HG02798 (cell line): ENCODE results near the gene CDK5RAP2.
"Not testable (repeated sequence)": the region's sequence is repeated elsewhere in the genome, so short reads cannot be mapped to it uniquely, and the experiment has no call there.

ENCODE experiments used
- ATAC-seq: cut with Tn5 transposase; IDR thresholded peaks from one replicate; pipeline ENCODE4 v1.9.1; 2021; ENCODE audit warnings: mild to moderate bottlenecking; ENCODE audit not compliant: unreplicated experiment, poor library complexity

CDK5RAP2 gene

GRCh38 chr9:120478208-120478607 lies 101.8 kb downstream of the CDK5RAP2 start:
- no peak for ATAC-seq

DNA sequence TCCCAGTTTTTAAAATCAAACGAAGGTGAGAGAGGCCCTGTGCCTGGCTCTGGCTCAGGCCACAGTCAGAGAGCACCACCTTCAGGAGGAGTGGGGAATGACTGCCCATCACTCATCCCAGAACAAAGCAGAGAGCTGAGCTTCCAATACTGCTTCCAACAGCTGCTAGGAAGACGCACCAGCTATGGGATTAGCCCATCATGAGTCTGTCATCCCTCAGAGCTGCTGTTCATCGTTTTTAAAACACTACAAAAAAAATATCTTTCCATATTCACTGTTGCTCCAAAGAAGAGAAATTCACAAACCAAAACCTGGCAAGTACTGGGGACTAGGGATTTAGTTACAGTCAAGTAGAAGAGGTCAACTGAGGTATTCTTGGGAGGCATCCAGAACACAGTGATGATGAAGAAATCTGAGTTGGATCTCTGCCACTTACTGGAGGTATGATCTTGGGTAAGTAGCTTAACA lies 102.4 kb downstream of the CDK5RAP2 start:
- no peak for ATAC-seq

- no peak for ATAC-seq
Measured at GRCh38 chr9:120475341-120475740, 104.6 kb downstream of the CDK5RAP2 start.

GRCh38 chr9:120474591-120475243 lies 105.2 kb downstream of the CDK5RAP2 start:
- ATAC-seq = no peak

- no peak for ATAC-seq
Measured at GRCh38 chr9:120473608-120474007, 106.4 kb downstream of the CDK5RAP2 start.

GRCh38 chr9:120465685-120466407 lies 114.1 kb downstream of the CDK5RAP2 start:
- ATAC-seq = no peak

DNA sequence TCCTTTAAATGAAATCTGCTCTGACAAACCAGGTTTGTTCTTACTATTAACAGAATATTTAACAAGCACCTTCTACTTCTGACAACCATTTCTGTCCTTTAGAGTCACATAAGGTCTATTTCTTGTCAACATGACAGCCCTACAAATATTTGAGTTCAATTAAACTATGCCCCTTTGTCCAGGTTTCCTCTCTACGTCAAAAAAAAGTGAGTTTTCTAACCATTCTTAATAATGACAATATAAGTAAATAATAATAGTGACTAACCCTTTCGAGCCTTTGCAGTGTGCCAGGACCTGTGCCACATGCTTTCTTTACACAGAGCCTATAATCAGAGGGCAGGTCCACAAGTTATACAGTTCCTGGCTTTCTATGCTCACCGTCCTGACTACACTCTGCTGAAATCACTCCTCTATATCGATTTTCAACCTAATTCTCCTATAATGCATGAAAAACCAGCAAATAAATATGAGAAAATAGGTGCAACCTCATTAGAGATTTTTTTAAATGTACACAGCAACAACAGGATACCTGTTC lies 115.0 kb downstream of the CDK5RAP2 start:
- no peak for ATAC-seq

GRCh38 chr9:120464176-120464886 lies 115.6 kb downstream of the CDK5RAP2 start:
- ATAC-seq = no peak

DNA sequence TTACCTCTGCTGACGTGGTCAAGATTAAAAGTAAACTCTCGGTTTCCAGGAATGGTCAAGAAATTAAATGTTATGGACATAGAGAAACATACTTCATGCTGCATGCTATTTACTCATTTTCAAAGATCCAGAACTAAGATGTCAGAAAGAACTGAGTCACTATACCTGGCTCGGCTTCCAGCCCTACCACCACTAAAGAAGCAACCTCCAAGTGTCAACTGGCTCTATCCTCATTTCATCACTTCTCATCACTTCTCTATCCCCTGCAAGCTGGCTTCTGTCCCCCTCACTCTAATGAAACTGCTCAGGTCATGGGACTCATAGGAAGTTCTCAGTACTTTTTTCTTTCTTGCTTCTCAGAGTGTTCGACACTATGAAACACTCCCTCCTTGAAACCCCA lies 116.2 kb downstream of the CDK5RAP2 start:
- no peak for ATAC-seq

- not testable (repeated sequence) for ATAC-seq
Measured at GRCh38 chr9:120461677-120462076, 118.3 kb downstream of the CDK5RAP2 start.

DNA sequence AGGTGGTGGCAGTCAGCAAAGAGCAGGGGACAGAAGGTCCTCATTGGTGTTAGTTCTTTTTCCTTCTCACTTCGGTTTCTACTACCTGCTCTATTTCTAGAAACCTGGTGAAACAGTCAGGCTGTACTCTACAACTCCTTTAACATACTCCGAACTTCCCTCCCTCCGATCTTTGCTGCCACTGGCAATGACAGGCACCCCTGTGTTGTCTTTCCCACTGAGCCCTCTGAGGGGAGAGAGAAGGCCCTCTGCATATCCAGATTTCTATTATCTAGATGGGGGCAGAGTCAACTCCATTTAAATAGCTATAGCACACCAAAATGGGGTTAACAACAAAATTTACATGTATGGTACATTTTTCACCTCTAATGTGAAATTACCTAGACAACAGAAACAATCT lies 123.7 kb downstream of the CDK5RAP2 start:
- ATAC-seq = no peak

GRCh38 chr9:120454467-120454866 lies 125.5 kb downstream of the CDK5RAP2 start:
- no peak for ATAC-seq

- no peak for ATAC-seq
Measured at GRCh38 chr9:120453792-120454191, 126.2 kb downstream of the CDK5RAP2 start.

- no peak for ATAC-seq
Measured at GRCh38 chr9:120452631-120453030, 127.3 kb downstream of the CDK5RAP2 start.

GRCh38 chr9:120450916-120451315 lies 129.1 kb downstream of the CDK5RAP2 start:
- no peak for ATAC-seq

GRCh38 chr9:120449566-120449965 lies 130.4 kb downstream of the CDK5RAP2 start:
- ATAC-seq = no peak

DNA sequence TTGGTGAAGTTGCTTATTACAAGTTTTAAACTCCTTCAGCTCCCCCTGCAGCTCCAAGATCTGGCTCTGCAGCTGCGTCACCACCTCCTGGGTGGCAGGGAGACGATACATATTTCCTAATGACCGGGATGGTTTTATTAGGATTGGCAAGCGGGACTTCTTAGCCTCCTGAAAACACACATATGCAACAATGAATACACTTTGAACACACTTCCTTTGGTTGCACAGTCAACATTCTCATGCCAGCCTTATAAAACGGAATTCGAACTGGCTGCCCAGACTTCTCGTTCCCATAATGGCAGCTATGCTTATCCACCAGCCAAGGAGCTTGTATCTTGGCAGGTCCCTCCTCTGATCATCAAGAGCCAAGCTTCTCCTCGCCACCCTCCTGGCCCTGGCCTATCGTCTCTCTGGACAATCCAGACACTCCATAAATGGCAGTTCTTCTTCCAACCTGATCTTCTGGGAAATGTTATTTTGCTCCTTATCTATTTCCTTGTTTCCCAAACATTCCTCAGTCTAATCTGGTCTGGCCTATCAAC lies 131.9 kb downstream of the CDK5RAP2 start:
- ATAC-seq = no peak

- no peak for ATAC-seq
Measured at GRCh38 chr9:120446671-120447070, 133.3 kb downstream of the CDK5RAP2 start.

DNA sequence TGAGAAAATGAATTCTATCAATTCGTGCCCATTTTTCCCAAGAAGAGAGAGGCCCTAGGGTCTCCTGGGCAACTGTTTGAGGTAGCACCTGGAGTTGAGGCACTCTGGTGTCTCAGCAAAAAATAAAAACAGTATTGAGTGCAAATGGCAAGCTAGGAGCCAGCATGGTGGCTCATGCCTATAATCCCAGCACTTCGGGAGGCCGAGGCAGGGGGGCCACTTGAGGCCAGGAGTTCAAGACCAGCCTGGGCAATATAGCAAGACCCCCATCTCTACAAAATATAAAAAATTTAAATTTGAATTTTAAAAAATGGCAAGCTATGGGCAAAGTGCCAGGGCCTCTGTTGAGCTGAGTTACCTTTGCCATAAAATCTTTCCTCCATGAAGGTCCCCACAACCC lies 136.0 kb downstream of the CDK5RAP2 start:
- no peak for ATAC-seq

- no peak for ATAC-seq
Measured at GRCh38 chr9:120443489-120443888, 136.5 kb downstream of the CDK5RAP2 start.
